NK-92 treated with Interleukin-12 subunit alpha and Interleukin-12 subunit beta, amount 100 ng/mL, for 24 hours (cell line): ENCODE results near the gene THSD4.
"Not testable (repeated sequence)": the region's sequence is repeated elsewhere in the genome, so short reads cannot be mapped to it uniquely, and the experiment has no call there.

Source experiments
- DNase-seq: peaks from one replicate; lab custom pipeline; 2025; lab: John Stamatoyannopoulos, UW

The THSD4 gene

DNA sequence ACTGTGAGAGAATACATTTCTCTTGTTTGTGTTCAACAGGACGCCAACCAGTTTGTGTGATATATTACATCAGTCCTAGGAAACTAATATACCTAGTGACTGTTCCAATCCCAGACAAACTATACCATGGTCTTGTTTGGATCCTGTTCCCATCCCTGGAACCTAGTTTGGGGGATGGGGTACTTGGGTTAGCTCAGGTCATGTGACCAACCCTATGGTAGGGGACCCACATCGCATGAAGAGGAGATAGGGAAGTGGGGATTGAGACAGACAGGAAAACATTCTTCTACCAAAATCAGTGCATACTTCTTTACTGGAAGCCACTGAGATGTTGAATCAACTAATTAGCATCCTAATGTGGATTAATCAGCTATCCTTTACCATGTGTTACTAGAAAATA is 146.1 kb downstream of the THSD4 start:
- no peak for DNase-seq

GRCh38 chr15:71261909-71262308 is 146.6 kb downstream of the THSD4 start:
- DNase-seq: no peak

DNA sequence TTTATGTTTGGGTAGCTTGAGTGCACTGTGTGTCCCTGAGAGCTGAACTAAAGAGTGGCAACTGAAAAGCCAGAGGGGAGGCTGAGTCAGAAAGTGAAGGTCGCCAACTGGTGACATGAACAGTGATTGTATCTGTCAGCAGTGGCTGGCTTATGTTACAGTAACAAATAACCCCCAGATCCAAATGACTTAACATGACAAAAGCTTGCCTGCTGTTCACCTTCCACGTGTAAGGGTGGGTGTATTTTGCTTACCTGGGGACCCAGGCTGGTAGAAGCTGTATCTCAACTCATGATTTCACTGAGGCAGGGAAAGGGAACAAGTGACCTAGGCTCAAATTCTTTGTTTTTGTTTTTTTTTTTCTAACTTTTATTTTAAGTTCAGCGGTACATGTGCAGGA is 147.3 kb downstream of the THSD4 start:
- no peak for DNase-seq

DNA sequence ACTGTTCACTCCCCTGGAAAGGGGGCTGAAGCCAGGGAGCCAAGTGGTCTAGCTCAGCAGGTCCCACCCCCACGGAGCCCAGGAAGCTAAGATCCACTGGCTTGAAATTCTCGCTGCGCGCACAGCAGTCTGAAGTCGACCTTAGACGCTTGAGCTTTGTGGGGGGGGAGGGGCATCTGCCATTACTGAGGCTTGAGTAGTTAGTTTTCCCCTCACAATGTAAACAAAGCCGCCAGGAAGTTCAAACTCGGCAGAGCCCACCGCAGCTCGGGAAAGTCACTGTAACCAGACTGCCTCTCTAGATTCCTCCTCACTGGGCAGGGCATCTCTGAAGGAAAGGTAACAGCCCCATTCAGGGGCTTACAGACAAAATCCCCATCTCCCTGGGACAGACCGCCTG is 150.3 kb downstream of the THSD4 start:
- not testable (repeated sequence) for DNase-seq

- DNase-seq: no peak
Observed at GRCh38 chr15:71271327-71271726, 156.1 kb downstream of the THSD4 start.

GRCh38 chr15:71272932-71273331 is 157.7 kb downstream of the THSD4 start:
- DNase-seq: no peak

- DNase-seq: no peak
Observed at GRCh38 chr15:71273731-71274447, 158.6 kb downstream of the THSD4 start.

DNA sequence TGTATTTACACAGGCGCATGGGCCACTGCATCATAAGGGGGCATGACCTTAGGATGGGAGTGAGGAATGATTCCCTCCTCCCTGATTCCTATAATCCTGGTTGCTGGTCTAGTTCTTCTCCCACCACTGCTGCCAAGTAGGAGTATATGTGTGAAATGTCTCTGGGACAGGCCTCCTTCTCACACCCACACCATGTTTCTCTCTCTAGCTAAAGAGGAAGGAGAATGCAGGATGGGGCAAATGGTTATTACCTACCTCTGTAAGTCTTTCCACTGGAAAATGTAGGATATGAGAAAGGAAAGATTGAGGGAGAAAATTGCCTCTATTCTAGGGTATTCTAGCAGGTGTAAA is 159.2 kb downstream of the THSD4 start:
- no peak for DNase-seq

GRCh38 chr15:71275098-71275497 is 159.8 kb downstream of the THSD4 start:
- no peak for DNase-seq

- DNase-seq: no peak
Observed at GRCh38 chr15:71275566-71276335, 160.5 kb downstream of the THSD4 start.

- no peak for DNase-seq
Observed at GRCh38 chr15:71276336-71276665, 161.0 kb downstream of the THSD4 start.

GRCh38 chr15:71278989-71279756 is 163.9 kb downstream of the THSD4 start:
- no peak for DNase-seq

DNA sequence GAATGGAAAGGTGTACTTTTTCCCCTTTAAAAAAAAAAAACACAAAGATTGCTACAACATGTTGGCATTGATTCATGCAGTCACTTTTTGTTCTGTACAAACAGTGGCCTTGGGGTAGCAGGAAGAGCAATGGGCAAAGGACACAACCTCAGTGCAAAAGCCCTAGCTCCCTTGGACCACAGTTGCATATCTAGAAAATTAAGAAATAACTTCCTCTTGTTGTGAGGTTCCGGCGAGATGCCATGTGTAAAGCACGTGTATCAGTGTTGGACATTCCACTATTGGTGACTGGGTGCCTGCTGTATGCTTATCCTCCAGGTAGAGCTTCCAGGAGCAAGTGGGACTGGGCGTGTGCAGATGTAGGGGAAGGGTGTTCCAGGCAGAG is 164.5 kb downstream of the THSD4 start:
- DNase-seq: no peak

- no peak for DNase-seq
Observed at GRCh38 chr15:71280206-71280605, 164.9 kb downstream of the THSD4 start.

DNA sequence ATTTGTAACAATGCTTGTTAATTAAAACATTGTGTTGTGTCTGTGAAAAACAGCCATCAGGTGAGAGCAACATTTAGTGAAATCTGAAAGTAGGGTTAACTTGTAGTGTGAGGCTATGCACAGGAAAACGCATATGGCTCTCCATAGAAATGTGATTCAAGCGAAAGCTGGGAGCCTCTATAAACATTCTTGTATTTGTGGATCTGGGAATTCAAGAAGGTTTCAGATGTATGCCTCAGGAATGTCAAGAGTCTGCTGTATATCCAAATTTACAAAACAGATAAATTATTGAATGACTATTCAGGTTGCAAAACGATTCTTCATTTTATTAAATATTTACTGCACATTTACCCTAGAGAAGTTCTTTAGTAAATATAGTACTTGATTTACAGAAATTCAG is 166.0 kb downstream of the THSD4 start:
- DNase-seq: no peak

GRCh38 chr15:71282076-71282475 is 166.8 kb downstream of the THSD4 start:
- DNase-seq: no peak

GRCh38 chr15:71288348-71288955 is 173.2 kb downstream of the THSD4 start:
- no peak for DNase-seq

GRCh38 chr15:71290002-71290401 is 174.7 kb downstream of the THSD4 start:
- DNase-seq: no peak

- no peak for DNase-seq
Observed at GRCh38 chr15:71290881-71291635, 175.8 kb downstream of the THSD4 start.

DNA sequence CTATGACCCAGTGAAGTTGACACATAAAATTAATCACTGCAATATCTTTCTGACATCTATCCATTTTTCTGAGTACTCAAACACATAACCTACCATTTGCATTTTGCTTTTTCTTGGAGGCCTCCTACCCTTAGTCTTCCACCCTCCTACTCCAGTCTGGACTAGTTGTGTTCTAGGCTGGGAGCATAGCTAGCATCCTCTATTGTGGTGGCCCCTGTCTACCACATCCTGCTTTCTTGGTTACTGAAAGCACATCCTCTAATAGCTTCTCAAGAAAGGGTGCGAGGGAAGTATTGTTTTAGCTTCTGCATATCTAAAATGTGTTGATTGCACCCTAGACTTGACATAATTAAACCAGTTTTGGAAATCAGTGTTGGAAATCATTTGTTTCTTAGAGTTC is 176.5 kb downstream of the THSD4 start:
- DNase-seq: no peak

GRCh38 chr15:71293723-71294122 is 178.5 kb downstream of the THSD4 start:
- DNase-seq: no peak
